K562 (cell line): Measurements from ENCODE around the gene TOR1AIP1. TPM values are rescaled to one million over a fixed set of nuclear protein-coding genes. Genes with fewer than 3 reads are reported as not detected.

Experiments used
- ATAC-seq: fragments of 200-7000 bp; cut with Tn5 transposase; 3 replicates; pipeline ENCODE4 v1.9.1; 2020; ENCODE audit warnings: moderate library complexity
- BruUV-seq: library from RNA; stranded (reverse); fragments of 400-500 nt; replicated peaks from 2 replicates; lab custom pipeline; 2021; lab: Mats Ljungman, UMichigan
- CTCF ChIA-PET: fragments of 300-600 bp; formaldehyde crosslinking; extraction: SDS; loops from one replicate; lab custom pipeline; 2021; ENCODE audit warnings: low intra/inter-chr PET ratio; lab: Yijun Ruan, JAX
- POLR2A ChIA-PET: fragments of 300-600, 350-650 bp; sonication (Branson Sonifier 250); formaldehyde crosslinking; extraction: SDS; loops from one replicate; lab custom pipeline; 2021; ENCODE audit warnings: antibody characterized with exemption, inconsistent platforms; lab: Yijun Ruan, JAX
- DNase-seq, 4 experiments: peaks; one replicate each; pipeline versions ENCODE4 v3.0.0 to v3.0.0-alpha.2; 2011 to 2018; ENCODE audit warnings: low spot score in 3 of 4, mixed read lengths in 3 of 4; ENCODE audit errors: extremely low read depth in 1 of 4
- FAIRE-seq: peaks from 2 replicates; lab custom pipeline; 2011; peaks lifted over from hg19 to GRCh38; lab: Jason Lieb, UNC
- H2AFZ ChIP-seq: 2 replicates; pipeline ENCODE4 v1.6.0; 2011; ENCODE audit warnings: low read depth, low read length, control low read depth, inconsistent platforms
- H3K27ac ChIP-seq: fragments of 200-600 bp; 3 replicates; pipeline ENCODE4 v1.8.0; 2011; ENCODE audit warnings: low read depth, mild to moderate bottlenecking, control low read depth, inconsistent platforms, low read length, moderate library complexity, mixed read lengths; ENCODE audit errors: extremely low read depth
- H3K27me3 ChIP-seq, 2 experiments: fragments of 300-600 bp in 1 of 2; 2 replicates in 1 of 2; 3 replicates in 1 of 2; pipeline versions ENCODE4 v1.6.0 to v1.8.0; 2011; ENCODE audit warnings: inconsistent platforms in 2 of 2, low read length in 2 of 2, mild to moderate bottlenecking in 1 of 2, mixed read lengths in 1 of 2, moderate library complexity in 1 of 2; ENCODE audit not compliant: control insufficient read depth in 2 of 2, insufficient read depth in 2 of 2
- H3K36me3 ChIP-seq: fragments of 300-600 bp; 3 replicates; pipeline ENCODE4 v1.8.0; 2011; ENCODE audit warnings: mild to moderate bottlenecking, low read length, inconsistent platforms; ENCODE audit not compliant: control insufficient read depth, insufficient read depth
- H3K4me1 ChIP-seq, 2 experiments: fragments of 200-600 bp in 1 of 2; replicated peaks in 1 of 2; 2 replicates in 1 of 2; 3 replicates in 1 of 2; pipeline versions ENCODE4 v1.5.1 to v1.8.0; 2011; ENCODE audit warnings: inconsistent platforms in 2 of 2, low read length in 2 of 2, mild to moderate bottlenecking in 1 of 2, mixed read lengths in 1 of 2, moderate library complexity in 1 of 2; ENCODE audit not compliant: control insufficient read depth in 2 of 2, insufficient read depth in 2 of 2
- H3K4me2 ChIP-seq: 2 replicates; pipeline ENCODE4 v1.6.1; 2011; ENCODE audit warnings: low read length, control low read depth, inconsistent platforms, mixed read lengths; ENCODE audit not compliant: insufficient read depth
- H3K4me3 ChIP-seq: fragments of 200-600 bp; sonication (generic), shearing (Covaris generic); 2 replicates; pipeline ENCODE4 v1.5.1; 2016; ENCODE audit warnings: control low read depth, inconsistent platforms
- H3K79me2 ChIP-seq: fragments of 200-600 bp; 3 replicates; pipeline ENCODE4 v1.8.0; 2011; ENCODE audit warnings: low read length, inconsistent platforms; ENCODE audit not compliant: control insufficient read depth, insufficient read depth
- H3K9ac ChIP-seq, 2 experiments: 2 replicates each; pipeline versions ENCODE4 v1.6.0 to v1.6.1; 2011; ENCODE audit warnings: low read depth in 2 of 2, low read length in 2 of 2, control low read depth in 1 of 2, inconsistent platforms in 1 of 2, mild to moderate bottlenecking in 1 of 2, mixed read lengths in 1 of 2; ENCODE audit not compliant: insufficient read depth in 1 of 2
- H3K9me1 ChIP-seq: one replicate; pipeline ENCODE4 v1.6.0; 2011; ENCODE audit warnings: inconsistent platforms, mild to moderate bottlenecking, low read length, moderate library complexity; ENCODE audit not compliant: control insufficient read depth, insufficient read depth
- H3K9me3 ChIP-seq: replicated peaks from 2 replicates; pipeline ENCODE4 v1.5.1; 2011; ENCODE audit warnings: low read depth, low read length, inconsistent platforms; ENCODE audit not compliant: control insufficient read depth, insufficient read depth
- H4K20me1 ChIP-seq: replicated peaks from 2 replicates; pipeline ENCODE4 v1.6.1; 2011; ENCODE audit warnings: low read length, inconsistent platforms, mixed read lengths; ENCODE audit not compliant: control insufficient read depth, insufficient read depth
- ATF1 ChIP-seq, 2 experiments: fragments of 450-650 bp in 1 of 2; IDR thresholded peaks; 2 replicates each; pipeline ENCODE4 v1.6.1; 2016; ENCODE audit warnings: missing compliant biosample characterization in 1 of 2, missing genetic modification characterization in 1 of 2
- ATF7 ChIP-seq: fragments of 450-650 bp; IDR thresholded peaks from 2 replicates; pipeline ENCODE4 v1.7.1; 2014; ENCODE audit warnings: mild to moderate bottlenecking, moderate library complexity
- CCAR2 ChIP-seq: fragments of 200-400 bp; formaldehyde crosslinking; IDR thresholded peaks from 2 replicates; pipeline ENCODE4 v1.6.1; 2017; ENCODE audit warnings: mild to moderate bottlenecking, low read depth, low read length
- CCNT2 ChIP-seq: IDR thresholded peaks from 2 replicates; pipeline ENCODE4 v1.6.1; 2011; ENCODE audit warnings: borderline replicate concordance, low read depth, mild to moderate bottlenecking, moderate library complexity, mixed read lengths, low read length; ENCODE audit not compliant: insufficient read length; ENCODE audit errors: extremely low read depth
- CHD1 ChIP-seq: fragments of 200-600 bp; sonication (generic); IDR thresholded peaks from one replicate; pipeline ENCODE4 v1.6.1; 2012; ENCODE audit warnings: mild to moderate bottlenecking, moderate library complexity, low read length, inconsistent platforms
- HOXB6 ChIP-seq: fragments of 250-450 bp; sonication (Bioruptor Pico); IDR thresholded peaks from 2 replicates; pipeline ENCODE4 v1.5.1; 2022; ENCODE audit warnings: mild to moderate bottlenecking, borderline replicate concordance
- IFI16 ChIP-seq: fragments of 250-450 bp; sonication (Bioruptor Pico); IDR thresholded peaks from 2 replicates; pipeline ENCODE4 v2.1.2; 2022; ENCODE audit warnings: mild to moderate bottlenecking, inconsistent platforms
- JUND ChIP-seq, 2 experiments: IDR thresholded peaks; 2 replicates in 1 of 2; 3 replicates in 1 of 2; pipeline ENCODE4 v1.6.1; 2011; ENCODE audit warnings: borderline replicate concordance in 2 of 2, low read depth in 2 of 2, low read length in 2 of 2, improper control_type of control experiment in 1 of 2, missing biosample characterization in 1 of 2, missing genetic modification characterization in 1 of 2, missing genetic modification reagents in 1 of 2
- NRF1 ChIP-seq, 2 experiments: fragments of 450-650 bp; IDR thresholded peaks in 1 of 2; conservative IDR thresholded peaks in 1 of 2; 2 replicates each; pipeline ENCODE4 v1.6.1; 2014; ENCODE audit warnings: mild to moderate bottlenecking in 2 of 2
- ZNF239 ChIP-seq: fragments of 250-450 bp; sonication (Bioruptor Pico); IDR thresholded peaks from 2 replicates; pipeline ENCODE4 v1.4.0; 2020; ENCODE audit warnings: mild to moderate bottlenecking
- ZNF277 ChIP-seq: fragments of 250-450 bp; sonication (Bioruptor Pico); IDR thresholded peaks from 2 replicates; pipeline ENCODE4 v1.8.0; 2022; ENCODE audit warnings: inconsistent platforms, mild to moderate bottlenecking, moderate library complexity, borderline replicate concordance
- ZNF696 ChIP-seq: fragments of 250-450 bp; sonication (Bioruptor Pico); conservative IDR thresholded peaks from 2 replicates; pipeline ENCODE4 v1.4.0; 2020; ENCODE audit warnings: mild to moderate bottlenecking, moderate library complexity
- ZNF76 ChIP-seq: fragments of 250-450 bp; sonication (Bioruptor Pico); IDR thresholded peaks from 2 replicates; pipeline ENCODE4 v1.4.0; 2020; ENCODE audit warnings: mild to moderate bottlenecking, moderate library complexity, borderline replicate concordance
- WGBS: fragments of 100-300 bp; shearing (Covaris generic); methylation state at CpG from one replicate; pipeline ENCODE4 v1.1.6; 2016; ENCODE audit warnings: low coverage, mixed read lengths; ENCODE audit not compliant: insufficient coverage; ENCODE audit errors: missing lambda C conversion rate; 5-methylcytosine and 5-hydroxymethylcytosine counted together
- in situ Hi-C: fragments of 300-500 bp; cut with MboI; formaldehyde crosslinking; loops from 4 replicates; pipeline ENCODE4 v1.15.0; 2018; ENCODE audit warnings: inconsistent platforms, mixed read lengths
- intact Hi-C: fragments of 100-400 bp; cut with micrococcal nuclease; formaldehyde crosslinking; loops from 2 replicates; pipeline ENCODE4 v1.14.2; 2022
- polyA plus RNA-seq, 8 experiments: library from polyadenylated mRNA; depleted of rRNA in 4 of 8; stranded (reverse) in 5 of 8; unstranded in 3 of 8; fragments of >200 nt; fragmentation: Nextera tagmentation in 2 of 8; fragmentation: Illumina TruSeq in 1 of 8; extraction: Ambion mirVana in 2 of 8; extraction: Trizol in 1 of 8; gene quantifications; 2 replicates each; pipeline versions ENCODE4 v1.2.1 to v1.2.3, GENCODE V29; 2011 to 2014; ENCODE audit warnings: inconsistent platforms in 1 of 8, missing spikeins in 1 of 8
- total RNA-seq, 7 experiments: library from RNA; depleted of rRNA in 6 of 7; stranded (reverse); fragments of >200 nt in 6 of 7; fragmentation: Illumina TruSeq in 2 of 7; extraction: Trizol in 2 of 7; gene quantifications; 2 replicates each; pipeline versions ENCODE4 v1.2.1 to v1.2.3, GENCODE V29; 2011 to 2021; ENCODE audit warnings: low replicate concordance in 1 of 7
- TF ChIP-seq, protein P1 (sequence below): fragments of 450-650 bp; formaldehyde crosslinking; IDR thresholded peaks from 2 replicates; pipeline ENCODE4 v1.4.0; 2020; ENCODE audit warnings: mild to moderate bottlenecking, mixed read lengths
- TF ChIP-seq, protein P2 (sequence below), 2 experiments: fragments of 450-650 bp in 1 of 2; sonication (generic) in 1 of 2; formaldehyde crosslinking in 1 of 2; IDR thresholded peaks in 1 of 2; conservative IDR thresholded peaks in 1 of 2; 2 replicates each; pipeline versions ENCODE4 v1.6.1 to v1.8.1; 2016 to 2023; ENCODE audit warnings: mild to moderate bottlenecking in 2 of 2, moderate library complexity in 2 of 2, inconsistent platforms in 1 of 2, missing genetic modification reagents in 1 of 2

Gene TOR1AIP1
- total and polyA plus RNA-seq, 9 of the 15 experiments (the other 6 are each of a cell fraction or from before 2014, with no cell fraction given) = 18.1 to 46.9 (median 35.5) TPM

DNA sequence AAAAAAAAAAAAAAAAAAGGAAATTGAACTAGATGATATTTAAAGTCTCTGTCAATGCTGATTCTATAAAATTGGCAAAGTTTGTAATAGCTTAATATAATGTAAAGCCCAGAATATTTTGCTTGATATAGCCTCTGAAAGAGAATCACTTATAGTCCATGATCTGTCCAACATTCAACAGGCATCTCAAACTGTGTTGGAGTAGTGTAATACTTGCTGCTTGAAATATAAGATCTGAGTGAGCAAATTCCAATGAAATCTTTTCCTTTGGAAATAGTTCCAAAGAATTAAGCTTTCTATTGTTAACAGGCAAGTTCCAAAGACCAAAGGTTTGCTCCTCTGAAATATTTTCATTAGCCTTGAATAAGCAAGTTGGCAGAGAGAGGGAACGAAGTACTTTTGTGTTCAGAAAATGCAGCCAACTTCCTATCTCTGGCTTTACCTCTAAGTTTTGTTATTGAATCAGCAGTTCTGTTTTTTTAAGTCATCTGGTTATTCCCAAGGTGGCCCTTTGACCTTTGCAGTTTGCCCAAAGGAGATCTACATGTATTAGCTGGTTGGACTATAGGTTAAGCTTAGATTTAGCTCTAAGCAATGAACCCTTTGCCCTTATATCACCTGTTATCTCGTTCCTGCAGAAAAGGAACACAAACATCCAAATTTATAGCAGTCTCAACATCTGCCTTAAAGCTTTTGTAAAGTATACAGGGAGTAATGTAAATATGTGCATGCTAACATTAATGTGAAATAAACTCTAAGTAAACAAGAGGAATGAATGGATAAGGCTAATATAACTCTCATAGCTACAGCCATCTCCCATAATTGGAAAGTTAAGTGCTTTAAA lies 48.1 kb downstream of the TOR1AIP1 start (continued):
- TF ChIP-seq ZNF277 (CRISPR knock-in tag) = no peak
- no peak for TF ChIP-seq ZNF239 (CRISPR knock-in tag)
- no peak for TF ChIP-seq IFI16 (CRISPR knock-in tag)
- no peak for TF ChIP-seq ATF7
- TF ChIP-seq ATF1 (CRISPR knock-in tag; IDR thresholded peaks at IDR 0.05) = no peak
- TF ChIP-seq ATF1 (tag; IDR thresholded peaks at IDR 0.05) = no peak
- TF ChIP-seq CHD1 = no peak
- TF ChIP-seq NRF1 (conservative IDR thresholded peaks at IDR 0.05 in 1 of 2, IDR thresholded peaks at IDR 0.05 in 1 of 2) = no peak
- TF ChIP-seq CCAR2 = no peak

- intact Hi-C loops (no loop called here), in situ Hi-C loops (no loop called here)
- Histone ChIP-seq H3K4me2 (no peak overlapping the region), H3K27me3 (no peaks in the 10 kb centered on the region), H3K4me1 (peaks cover 0 to 6% of the 10 kb centered on the region in 2 experiments; a peak in 1 of 5 replicates), H3K9me1 (no peaks in the 10 kb centered on the region), H3K9me3 (no peaks in the 10 kb centered on the region), H4K20me1 (no peaks in the 10 kb centered on the region), H3K36me3 (no peaks in the 10 kb centered on the region), H3K4me3 (no peak overlapping the region), H3K27ac (no peak overlapping the region), H3K9ac (no peak overlapping the region), H3K79me2 (no peaks in the 10 kb centered on the region), H2AFZ (no peak overlapping the region)
- ATAC-seq (no peak), DNase-seq (no peak), FAIRE-seq (no peak)
- WGBS = 5% methylated on average over 3 of the region's 3 CpGs
- CTCF ChIA-PET = no interaction called here
- POLR2A ChIA-PET = interaction anchor here (0.6 to 1.4 kb wide), 3 partner anchors 11 to 596 kb away, joined by 3 to 5 read pairs (median 3); no protein-coding TSS in a partner anchor
- no TSS peak for BruUV-seq
- TF ChIP-seq HOXB6 (CRISPR knock-in tag) (no peak), CCNT2 (peak; percentile 3), JUND (IDR thresholded peaks at IDR 0.05; ENCODE audit: borderline replicate concordance, low read depth, low read length) (peak; percentile 42; the same call in 1 of the 2 replicates), JUND (tag; IDR thresholded peaks at IDR 0.05; ENCODE audit: borderline replicate concordance, low read depth, low read length) (peak; percentile 33; the same call in 1 of the 3 replicates), ZNF76 (CRISPR knock-in tag) (no peak), ZNF696 (CRISPR knock-in tag) (no peak)
- TF ChIP-seq, protein P1, sequence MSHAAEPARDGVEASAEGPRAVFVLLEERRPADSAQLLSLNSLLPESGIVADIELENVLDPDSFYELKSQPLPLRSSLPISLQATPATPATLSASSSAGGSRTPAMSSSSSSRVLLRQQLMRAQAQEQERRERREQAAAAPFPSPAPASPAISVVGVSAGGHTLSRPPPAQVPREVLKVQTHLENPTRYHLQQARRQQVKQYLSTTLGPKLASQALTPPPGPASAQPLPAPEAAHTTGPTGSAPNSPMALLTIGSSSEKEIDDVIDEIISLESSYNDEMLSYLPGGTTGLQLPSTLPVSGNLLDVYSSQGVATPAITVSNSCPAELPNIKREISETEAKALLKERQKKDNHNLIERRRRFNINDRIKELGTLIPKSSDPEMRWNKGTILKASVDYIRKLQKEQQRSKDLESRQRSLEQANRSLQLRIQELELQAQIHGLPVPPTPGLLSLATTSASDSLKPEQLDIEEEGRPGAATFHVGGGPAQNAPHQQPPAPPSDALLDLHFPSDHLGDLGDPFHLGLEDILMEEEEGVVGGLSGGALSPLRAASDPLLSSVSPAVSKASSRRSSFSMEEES (CRISPR knock-in tag) = no peak
- TF ChIP-seq, protein P2, sequence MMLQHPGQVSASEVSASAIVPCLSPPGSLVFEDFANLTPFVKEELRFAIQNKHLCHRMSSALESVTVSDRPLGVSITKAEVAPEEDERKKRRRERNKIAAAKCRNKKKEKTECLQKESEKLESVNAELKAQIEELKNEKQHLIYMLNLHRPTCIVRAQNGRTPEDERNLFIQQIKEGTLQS (IDR thresholded peaks at IDR 0.05) = peak; percentile 36; the same call in 1 of the 2 replicates
- TF ChIP-seq, protein P2 (CRISPR knock-in tag; conservative IDR thresholded peaks at IDR 0.05) = no peak
Observed at GRCh38 chr1:179930867-179931266, 48.8 kb downstream of the TOR1AIP1 start.
